SK-N-SH treated with all-trans-retinoic acid at 6 μM for 48 hours (cell line): ENCODE data around the gene SCAF1.

Source experiments
- ATAC-seq: fragments of 200-7000 bp; cut with Tn5 transposase; 3 replicates; pipeline ENCODE4 v1.9.1; 2020; ENCODE audit warnings: mild to moderate bottlenecking, moderate library complexity
- BACH2 ChIP-seq: fragments of 250-450 bp; sonication (Bioruptor Pico); IDR thresholded peaks from 2 replicates; pipeline ENCODE4 v1.9.0; 2021; ENCODE audit warnings: mild to moderate bottlenecking, borderline replicate concordance
- CSDC2 ChIP-seq: fragments of 250-450 bp; sonication (Bioruptor Pico); IDR thresholded peaks from 2 replicates; pipeline ENCODE4 v1.5.0; 2020; ENCODE audit warnings: mild to moderate bottlenecking, moderate library complexity
- CSRNP3 ChIP-seq: fragments of 250-450 bp; sonication (Bioruptor Pico); IDR thresholded peaks from 2 replicates; pipeline ENCODE4 v1.5.1; 2021; ENCODE audit warnings: mild to moderate bottlenecking, moderate library complexity
- ESRRG ChIP-seq: fragments of 250-450 bp; sonication (Bioruptor Pico); IDR thresholded peaks from 2 replicates; pipeline ENCODE4 v1.6.1; 2021; ENCODE audit warnings: mild to moderate bottlenecking
- GLIS3 ChIP-seq: fragments of 250-450 bp; sonication (Bioruptor Pico); IDR thresholded peaks from 2 replicates; pipeline ENCODE4 v1.5.0; 2020; ENCODE audit warnings: mild to moderate bottlenecking, moderate library complexity
- ISL1 ChIP-seq: fragments of 250-450 bp; sonication (Bioruptor Pico); IDR thresholded peaks from 2 replicates; pipeline ENCODE4 v2.1.2; 2022; ENCODE audit warnings: mild to moderate bottlenecking, moderate library complexity
- OSR1 ChIP-seq: fragments of 250-450 bp; sonication (Bioruptor Pico); IDR thresholded peaks from 2 replicates; pipeline ENCODE4 v1.8.0; 2022; ENCODE audit warnings: moderate library complexity, mild to moderate bottlenecking, inconsistent platforms
- PATZ1 ChIP-seq: fragments of 250-450 bp; sonication (Bioruptor Pico); IDR thresholded peaks from 2 replicates; pipeline ENCODE4 v1.8.0; 2020; ENCODE audit warnings: mild to moderate bottlenecking, moderate library complexity, borderline replicate concordance
- RARB ChIP-seq: fragments of 250-450 bp; sonication (Bioruptor Pico); IDR thresholded peaks from 2 replicates; pipeline ENCODE4 v1.8.0; 2021; ENCODE audit warnings: mild to moderate bottlenecking, moderate library complexity
- SNAI2 ChIP-seq: fragments of 250-450 bp; sonication (Bioruptor Pico); IDR thresholded peaks from 2 replicates; pipeline ENCODE4 v1.5.0; 2020; ENCODE audit warnings: mild to moderate bottlenecking, moderate library complexity
- TCF4 ChIP-seq: fragments of 250-450 bp; sonication (Bioruptor Pico); IDR thresholded peaks from 2 replicates; pipeline ENCODE4 v1.8.0; 2021; ENCODE audit warnings: mild to moderate bottlenecking, moderate library complexity, borderline replicate concordance
- TOX ChIP-seq: fragments of 250-450 bp; sonication (Bioruptor Pico); IDR thresholded peaks from 2 replicates; pipeline ENCODE4 v1.8.0; 2021; ENCODE audit warnings: mild to moderate bottlenecking, moderate library complexity, borderline replicate concordance
- ZFP3 ChIP-seq: fragments of 250-450 bp; sonication (Bioruptor Pico); IDR thresholded peaks from 2 replicates; pipeline ENCODE4 v1.5.0; 2020; ENCODE audit warnings: mild to moderate bottlenecking, moderate library complexity
- ZFP30 ChIP-seq: fragments of 450-650 bp; formaldehyde crosslinking; IDR thresholded peaks from 2 replicates; pipeline ENCODE4 v1.5.0; 2022; ENCODE audit warnings: mild to moderate bottlenecking, moderate library complexity
- ZNF565 ChIP-seq: fragments of 450-650 bp; formaldehyde crosslinking; conservative IDR thresholded peaks from 2 replicates; pipeline ENCODE4 v1.5.0; 2020; ENCODE audit warnings: low read depth, mild to moderate bottlenecking, moderate library complexity
- ZNF70 ChIP-seq: fragments of 450-650 bp; formaldehyde crosslinking; IDR thresholded peaks from 2 replicates; pipeline ENCODE4 v1.5.0; 2020; ENCODE audit warnings: mild to moderate bottlenecking, moderate library complexity
- ZNF8 ChIP-seq: fragments of 450-650 bp; formaldehyde crosslinking; IDR thresholded peaks from 2 replicates; pipeline ENCODE4 v1.5.0; 2020; ENCODE audit warnings: mild to moderate bottlenecking, moderate library complexity
- TF ChIP-seq, protein P1 (sequence below): fragments of 250-450 bp; sonication (Bioruptor Pico); IDR thresholded peaks from 2 replicates; pipeline ENCODE4 v1.5.1; 2020; ENCODE audit warnings: low read depth, mild to moderate bottlenecking, moderate library complexity
- TF ChIP-seq, protein P2 (sequence below): fragments of 250-450 bp; sonication (Bioruptor Pico); IDR thresholded peaks from 2 replicates; pipeline ENCODE4 v1.8.0; 2021; ENCODE audit warnings: low read depth, mild to moderate bottlenecking, moderate library complexity, borderline replicate concordance
- TF ChIP-seq, protein P3 (sequence below): fragments of 250-450 bp; sonication (Bioruptor Pico); IDR thresholded peaks from 2 replicates; pipeline ENCODE4 v1.5.0; 2020; ENCODE audit warnings: mild to moderate bottlenecking, moderate library complexity

The SCAF1 gene

DNA sequence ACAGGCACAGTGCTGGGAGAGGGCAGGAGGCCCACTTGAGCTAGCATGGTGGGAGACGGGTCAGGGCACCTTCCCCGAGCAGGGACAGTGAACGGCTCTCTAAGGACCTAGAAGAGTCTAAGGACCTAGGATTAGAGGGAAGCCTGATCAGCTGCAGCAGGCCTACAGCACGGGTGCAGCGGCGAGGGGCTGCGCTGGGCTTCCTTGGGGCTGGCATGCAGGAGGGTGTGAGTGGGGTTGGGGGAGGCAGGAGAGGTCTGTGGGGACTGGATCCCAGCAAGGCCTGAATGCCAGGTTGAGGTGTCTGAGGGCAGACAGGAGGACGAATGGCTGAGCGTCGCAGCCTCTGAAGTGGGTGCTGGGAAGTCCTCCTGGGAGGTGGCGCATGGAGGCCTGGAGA is 3.6 kb downstream of the SCAF1 start:
- no peak for ATAC-seq
- TF ChIP-seq SNAI2 (CRISPR knock-in tag) (no peak), ESRRG (CRISPR knock-in tag) (no peak), GLIS3 (no peak), ZNF565 (CRISPR knock-in tag) (no peak), ZNF8 (CRISPR knock-in tag) (no peak), TCF4 (no peak), CSDC2 (CRISPR knock-in tag) (no peak), ZFP3 (CRISPR knock-in tag) (no peak), ZNF70 (CRISPR knock-in tag) (no peak), ZFP30 (CRISPR knock-in tag) (no peak), RARB (CRISPR knock-in tag) (no peak), ISL1 (CRISPR knock-in tag) (no peak), CSRNP3 (CRISPR knock-in tag) (no peak)
- TF ChIP-seq, protein P1, sequence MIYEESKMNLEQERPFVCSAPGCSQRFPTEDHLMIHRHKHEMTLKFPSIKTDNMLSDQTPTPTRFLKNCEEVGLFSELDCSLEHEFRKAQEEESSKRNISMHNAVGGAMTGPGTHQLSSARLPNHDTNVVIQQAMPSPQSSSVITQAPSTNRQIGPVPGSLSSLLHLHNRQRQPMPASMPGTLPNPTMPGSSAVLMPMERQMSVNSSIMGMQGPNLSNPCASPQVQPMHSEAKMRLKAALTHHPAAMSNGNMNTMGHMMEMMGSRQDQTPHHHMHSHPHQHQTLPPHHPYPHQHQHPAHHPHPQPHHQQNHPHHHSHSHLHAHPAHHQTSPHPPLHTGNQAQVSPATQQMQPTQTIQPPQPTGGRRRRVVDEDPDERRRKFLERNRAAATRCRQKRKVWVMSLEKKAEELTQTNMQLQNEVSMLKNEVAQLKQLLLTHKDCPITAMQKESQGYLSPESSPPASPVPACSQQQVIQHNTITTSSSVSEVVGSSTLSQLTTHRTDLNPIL (CRISPR knock-in tag) = no peak
- TF ChIP-seq, protein P2, sequence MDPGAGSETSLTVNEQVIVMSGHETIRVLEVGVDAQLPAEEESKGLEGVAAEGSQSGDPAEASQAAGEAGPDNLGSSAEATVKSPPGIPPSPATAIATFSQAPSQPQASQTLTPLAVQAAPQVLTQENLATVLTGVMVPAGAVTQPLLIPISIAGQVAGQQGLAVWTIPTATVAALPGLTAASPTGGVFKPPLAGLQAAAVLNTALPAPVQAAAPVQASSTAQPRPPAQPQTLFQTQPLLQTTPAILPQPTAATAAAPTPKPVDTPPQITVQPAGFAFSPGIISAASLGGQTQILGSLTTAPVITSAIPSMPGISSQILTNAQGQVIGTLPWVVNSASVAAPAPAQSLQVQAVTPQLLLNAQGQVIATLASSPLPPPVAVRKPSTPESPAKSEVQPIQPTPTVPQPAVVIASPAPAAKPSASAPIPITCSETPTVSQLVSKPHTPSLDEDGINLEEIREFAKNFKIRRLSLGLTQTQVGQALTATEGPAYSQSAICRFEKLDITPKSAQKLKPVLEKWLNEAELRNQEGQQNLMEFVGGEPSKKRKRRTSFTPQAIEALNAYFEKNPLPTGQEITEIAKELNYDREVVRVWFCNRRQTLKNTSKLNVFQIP (CRISPR knock-in tag) = no peak
- TF ChIP-seq, protein P3, sequence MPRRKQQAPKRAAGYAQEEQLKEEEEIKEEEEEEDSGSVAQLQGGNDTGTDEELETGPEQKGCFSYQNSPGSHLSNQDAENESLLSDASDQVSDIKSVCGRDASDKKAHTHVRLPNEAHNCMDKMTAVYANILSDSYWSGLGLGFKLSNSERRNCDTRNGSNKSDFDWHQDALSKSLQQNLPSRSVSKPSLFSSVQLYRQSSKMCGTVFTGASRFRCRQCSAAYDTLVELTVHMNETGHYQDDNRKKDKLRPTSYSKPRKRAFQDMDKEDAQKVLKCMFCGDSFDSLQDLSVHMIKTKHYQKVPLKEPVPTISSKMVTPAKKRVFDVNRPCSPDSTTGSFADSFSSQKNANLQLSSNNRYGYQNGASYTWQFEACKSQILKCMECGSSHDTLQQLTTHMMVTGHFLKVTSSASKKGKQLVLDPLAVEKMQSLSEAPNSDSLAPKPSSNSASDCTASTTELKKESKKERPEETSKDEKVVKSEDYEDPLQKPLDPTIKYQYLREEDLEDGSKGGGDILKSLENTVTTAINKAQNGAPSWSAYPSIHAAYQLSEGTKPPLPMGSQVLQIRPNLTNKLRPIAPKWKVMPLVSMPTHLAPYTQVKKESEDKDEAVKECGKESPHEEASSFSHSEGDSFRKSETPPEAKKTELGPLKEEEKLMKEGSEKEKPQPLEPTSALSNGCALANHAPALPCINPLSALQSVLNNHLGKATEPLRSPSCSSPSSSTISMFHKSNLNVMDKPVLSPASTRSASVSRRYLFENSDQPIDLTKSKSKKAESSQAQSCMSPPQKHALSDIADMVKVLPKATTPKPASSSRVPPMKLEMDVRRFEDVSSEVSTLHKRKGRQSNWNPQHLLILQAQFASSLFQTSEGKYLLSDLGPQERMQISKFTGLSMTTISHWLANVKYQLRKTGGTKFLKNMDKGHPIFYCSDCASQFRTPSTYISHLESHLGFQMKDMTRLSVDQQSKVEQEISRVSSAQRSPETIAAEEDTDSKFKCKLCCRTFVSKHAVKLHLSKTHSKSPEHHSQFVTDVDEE (CRISPR knock-in tag) = no peak

DNA sequence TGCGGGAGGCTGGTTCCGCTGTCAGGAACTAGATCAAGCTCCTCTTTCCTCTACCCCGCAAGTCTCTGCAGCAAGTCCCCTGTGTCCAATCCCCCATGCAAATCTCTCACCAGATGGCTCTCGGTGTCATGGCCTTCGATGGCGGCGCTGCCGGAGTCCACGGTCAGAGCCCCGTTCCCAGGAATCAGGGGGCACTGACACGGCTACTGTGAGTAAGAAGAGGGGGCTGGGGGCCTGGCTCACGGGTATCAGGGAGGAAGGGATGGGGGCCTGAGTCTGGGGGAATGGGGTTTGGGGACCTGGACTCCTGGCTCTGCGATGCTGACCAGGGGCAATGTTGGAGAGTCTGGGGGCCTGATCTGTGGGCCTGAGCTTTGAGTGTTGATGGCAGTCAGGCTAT is 4.0 kb downstream of the SCAF1 start:
- TF ChIP-seq, protein P2 (CRISPR knock-in tag) = no peak
- no peak for TF ChIP-seq SNAI2 (CRISPR knock-in tag)
- TF ChIP-seq ZNF8 (CRISPR knock-in tag) = no peak
- no peak for TF ChIP-seq ZNF70 (CRISPR knock-in tag)
- no peak for TF ChIP-seq ESRRG (CRISPR knock-in tag)
- TF ChIP-seq, protein P3 (CRISPR knock-in tag) = no peak
- TF ChIP-seq OSR1 = no peak
- TF ChIP-seq CSDC2 (CRISPR knock-in tag) = no peak
- TF ChIP-seq BACH2 (CRISPR knock-in tag) = no peak
- TF ChIP-seq ZNF565 (CRISPR knock-in tag) = no peak
- no peak for ATAC-seq

DNA sequence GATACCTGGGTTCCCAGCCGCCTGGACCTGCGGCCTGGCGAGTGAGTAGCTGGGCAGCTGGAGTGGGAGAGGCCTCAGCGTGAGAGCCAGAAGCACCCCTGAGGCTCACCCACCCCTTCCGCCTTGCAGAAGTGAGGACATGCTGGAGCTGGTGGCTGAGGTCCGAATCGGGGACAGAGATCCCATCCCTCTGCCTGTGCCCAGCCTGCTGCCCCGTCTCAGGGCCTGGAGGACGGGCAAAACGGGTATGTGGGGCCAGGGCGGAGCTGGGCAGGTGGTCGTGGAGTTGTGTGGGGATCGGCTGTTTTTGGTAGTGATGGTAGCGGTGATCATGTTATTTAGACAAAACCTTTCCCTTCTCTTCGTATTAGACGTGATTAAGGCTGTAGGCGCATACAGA is 4.6 kb downstream of the SCAF1 start:
- no peak for ATAC-seq

More for the DNA sequence above, 4.6 kb downstream of the SCAF1 start:
- TF ChIP-seq BACH2 (CRISPR knock-in tag) (no peak), GLIS3 (no peak), OSR1 (no peak), RARB (CRISPR knock-in tag) (no peak), TCF4 (no peak), ZFP30 (CRISPR knock-in tag) (no peak), ESRRG (CRISPR knock-in tag) (no peak), ZFP3 (CRISPR knock-in tag) (no peak), SNAI2 (CRISPR knock-in tag) (no peak), TOX (CRISPR knock-in tag) (no peak), ZNF565 (CRISPR knock-in tag) (no peak), ZNF70 (CRISPR knock-in tag) (no peak), ZNF8 (CRISPR knock-in tag) (no peak), PATZ1 (CRISPR knock-in tag) (no peak)
